Naive B cell (primary cell): Measurements from ENCODE around the gene PPP4R4. TPM values are rescaled to one million over a fixed set of nuclear protein-coding genes. Genes with fewer than 3 reads are reported as not detected.

Experiments
- ATAC-seq, 2 donors: fragments of 150-1000 bp; cut with Tn5 transposase; 2 replicates each; pipeline ENCODE4 v1.10.0; 2021; ENCODE audit warnings: low read depth in 2 of 2, mild to moderate bottlenecking in 2 of 2, moderate library complexity in 2 of 2
- DNase-seq: peaks from one replicate; pipeline ENCODE4 v3.0.0; 2022
- H3K27ac Mint-ChIP-seq, 6 donors: one replicate each; pipeline ENCODE4 v1.8.0; 2020 to 2022; ENCODE audit warnings: mild to moderate bottlenecking in 6 of 6, mixed read lengths in 6 of 6, moderate library complexity in 5 of 6, inconsistent platforms in 2 of 6
- H3K27me3 Mint-ChIP-seq, 3 donors: one replicate each; pipeline ENCODE4 v1.8.0; 2021 to 2022; ENCODE audit warnings: mixed read lengths in 3 of 3, mild to moderate bottlenecking in 1 of 3
- H3K36me3 Mint-ChIP-seq, 2 donors: one replicate each; pipeline ENCODE4 v1.8.0; 2020 to 2022; ENCODE audit warnings: mixed read lengths in 2 of 2, inconsistent platforms in 1 of 2, mild to moderate bottlenecking in 1 of 2
- H3K4me1 Mint-ChIP-seq, 3 donors: one replicate each; pipeline ENCODE4 v1.8.0; 2020 to 2022; ENCODE audit warnings: mixed read lengths in 3 of 3, inconsistent platforms in 1 of 3, mild to moderate bottlenecking in 1 of 3, moderate library complexity in 1 of 3
- H3K4me3 Mint-ChIP-seq, 8 donors: one replicate each; pipeline ENCODE4 v1.8.0; 2020 to 2022; ENCODE audit warnings: mild to moderate bottlenecking in 8 of 8, mixed read lengths in 8 of 8, moderate library complexity in 8 of 8, inconsistent platforms in 2 of 8
- H3K9me3 Mint-ChIP-seq, 7 donors: one replicate each; pipeline ENCODE4 v1.8.0; 2020 to 2022; ENCODE audit warnings: mixed read lengths in 7 of 7, mild to moderate bottlenecking in 5 of 7, inconsistent platforms in 2 of 7, moderate library complexity in 1 of 7
- polyA plus RNA-seq, 6 donors: library from polyadenylated mRNA; unstranded; fragments of 300-500 nt; fragmentation: Illumina TruSeq; gene quantifications; one replicate each; pipeline ENCODE4 v1.2.3, GENCODE V29; 2021; ENCODE audit warnings: low read depth in 6 of 6

Gene PPP4R4
- polyA plus RNA-seq, 6 donors from 2014 or later, result 0.09 TPM; not detected in 5

DNA sequence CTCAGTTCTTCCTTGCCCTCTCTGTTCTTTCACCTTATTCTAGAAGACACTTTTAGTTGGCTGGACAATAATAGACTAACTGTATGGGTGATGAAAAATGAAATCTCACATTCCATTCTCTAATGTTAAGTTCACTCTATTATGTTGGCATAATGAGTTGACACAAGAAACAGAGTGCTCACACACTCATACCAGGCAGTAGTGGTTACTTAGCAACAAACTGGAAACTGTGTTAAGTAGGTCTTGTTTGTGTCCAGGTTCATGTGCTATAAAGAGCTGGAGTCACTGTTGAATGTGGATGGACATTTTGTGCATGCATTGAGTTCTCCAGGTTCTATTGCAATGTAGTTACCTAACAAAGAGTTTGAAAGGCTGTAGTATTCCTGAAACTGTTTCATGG is 16.9 kb upstream of the PPP4R4 start:
- Mint-ChIP-seq H3K4me3 (no peak overlapping the region), H3K4me1 (no peaks in the 10 kb centered on the region), H3K9me3 (peaks cover 0 to 7% (median 0%) of the 10 kb centered on the region in 7 donors), H3K27ac (no peak overlapping the region), H3K36me3 (no peaks in the 10 kb centered on the region), H3K27me3 (peaks cover 29 to 53% (median 42%) of the 10 kb centered on the region in 3 donors)
- no peak for ATAC-seq
- DNase-seq, result no peak

DNA sequence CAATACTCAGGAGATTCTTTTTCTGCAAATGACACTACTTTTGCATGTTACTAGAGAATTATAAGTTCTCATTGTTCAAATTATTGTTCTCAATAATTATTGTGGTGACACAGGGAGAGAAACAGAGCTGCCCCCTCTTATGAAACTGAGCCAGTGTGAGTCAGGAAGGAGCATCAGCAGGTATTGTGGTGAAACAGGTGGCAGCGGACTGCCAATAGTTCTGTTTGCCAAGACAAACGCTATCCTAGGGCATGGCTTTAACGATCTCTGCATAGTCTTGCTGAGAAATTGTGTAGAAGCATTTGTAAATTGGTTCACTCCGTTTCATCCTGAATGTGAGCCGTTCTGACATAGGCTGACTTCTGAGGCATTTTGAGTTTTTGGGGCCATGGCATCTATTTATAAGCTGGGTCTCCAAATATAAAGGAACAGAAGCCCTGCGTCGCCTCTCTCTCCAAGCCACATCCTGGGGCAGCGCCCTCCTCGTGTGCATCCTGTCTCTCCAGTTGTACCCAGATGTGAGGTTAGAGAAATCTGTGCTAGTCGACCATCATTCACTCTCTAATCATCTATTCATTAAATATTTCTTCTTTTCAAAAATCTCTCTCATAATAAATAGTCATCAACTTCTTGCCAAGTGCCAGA is 15.8 kb upstream of the PPP4R4 start:
- Mint-ChIP-seq H3K27ac (peak overlapping the region in 1 of 6 donors; percentile 38), H3K9me3 (peaks cover 0 to 5% (median 0%) of the 10 kb centered on the region in 7 donors), H3K4me1 (no peaks in the 10 kb centered on the region), H3K27me3 (peaks cover 20 to 41% (median 35%) of the 10 kb centered on the region in 3 donors), H3K4me3 (no peak overlapping the region), H3K36me3 (no peaks in the 10 kb centered on the region)
- DNase-seq (no peak), ATAC-seq (no peak)

DNA sequence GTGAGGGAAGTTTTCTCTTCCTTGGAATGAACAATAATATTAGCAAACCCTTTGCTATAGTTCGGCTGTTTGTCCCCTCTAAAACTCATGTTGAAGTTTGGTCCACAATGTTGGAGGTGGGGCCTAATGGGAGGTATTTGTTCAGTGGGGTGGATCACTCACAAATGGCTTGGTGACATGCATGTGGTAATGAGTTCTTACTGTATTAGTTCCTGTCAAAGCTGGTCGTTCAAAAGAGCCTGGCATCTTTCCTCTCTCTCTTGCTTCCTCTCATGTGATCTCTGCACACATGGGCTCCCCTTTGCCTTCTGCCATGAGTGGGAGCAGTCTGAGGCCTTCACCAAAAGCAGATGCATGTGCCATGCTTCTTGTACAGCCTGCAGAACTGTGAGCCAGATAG is 13.1 kb upstream of the PPP4R4 start:
- Mint-ChIP-seq H3K27me3 (peaks cover 8 to 50% (median 37%) of the 10 kb centered on the region in 3 donors), H3K36me3 (no peaks in the 10 kb centered on the region), H3K4me1 (no peaks in the 10 kb centered on the region), H3K4me3 (no peak overlapping the region), H3K9me3 (no peaks in the 10 kb centered on the region), H3K27ac (no peak overlapping the region)
- no peak for DNase-seq
- ATAC-seq, result no peak

DNA sequence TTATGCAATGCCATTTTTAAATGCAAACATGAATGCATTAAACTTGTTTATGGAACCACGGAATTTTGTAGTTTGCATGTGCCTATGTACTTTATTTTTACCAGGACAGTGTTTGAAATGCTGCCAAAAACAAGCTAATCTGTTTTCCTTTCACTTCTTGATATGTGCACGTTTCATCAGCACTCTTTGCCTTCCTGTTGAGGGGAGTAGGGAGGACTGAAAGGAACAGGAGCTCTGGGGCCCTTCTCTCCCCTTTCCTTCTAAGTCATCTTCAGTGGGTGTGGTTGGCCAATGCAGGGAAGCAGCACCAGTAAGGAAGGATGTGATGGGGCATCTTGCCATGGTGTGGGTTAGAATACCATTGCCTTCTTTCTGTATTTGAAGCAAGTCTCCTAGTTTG is 12.1 kb upstream of the PPP4R4 start:
- no peaks in the 10 kb centered on the region for H3K36me3 Mint-ChIP-seq
- H3K27ac Mint-ChIP-seq, result no peak overlapping the region
- no peak overlapping the region for H3K4me3 Mint-ChIP-seq
- H3K4me1 Mint-ChIP-seq, result no peaks in the 10 kb centered on the region
- no peak for ATAC-seq
- no peaks in the 10 kb centered on the region for H3K9me3 Mint-ChIP-seq
- no peak for DNase-seq
- H3K27me3 Mint-ChIP-seq, result peaks cover 12 to 52% (median 37%) of the 10 kb centered on the region in 3 donors

DNA sequence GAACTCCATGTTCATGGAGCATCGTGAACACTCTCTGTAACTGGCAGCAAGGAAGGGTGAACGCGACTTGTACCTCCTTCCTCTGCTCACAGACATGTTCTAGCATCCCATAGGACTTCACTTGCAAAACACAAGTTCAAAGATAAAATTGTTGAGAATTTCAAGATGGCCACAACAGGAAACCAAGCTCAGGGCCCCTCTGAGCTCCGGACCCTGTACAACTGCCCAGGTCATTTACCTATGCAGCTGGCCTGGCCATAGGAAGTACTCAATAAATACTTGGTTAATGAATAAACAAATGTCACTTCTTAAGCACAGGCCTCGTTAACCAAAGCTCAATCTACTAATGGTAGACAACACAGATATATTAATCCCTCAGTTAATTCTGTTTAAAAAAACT is 11.7 kb upstream of the PPP4R4 start:
- Mint-ChIP-seq H3K27me3 (peaks cover 14 to 52% (median 37%) of the 10 kb centered on the region in 3 donors), H3K4me3 (no peak overlapping the region), H3K27ac (no peak overlapping the region), H3K9me3 (no peaks in the 10 kb centered on the region), H3K36me3 (no peaks in the 10 kb centered on the region), H3K4me1 (no peaks in the 10 kb centered on the region)
- DNase-seq (no peak), ATAC-seq (no peak)

DNA sequence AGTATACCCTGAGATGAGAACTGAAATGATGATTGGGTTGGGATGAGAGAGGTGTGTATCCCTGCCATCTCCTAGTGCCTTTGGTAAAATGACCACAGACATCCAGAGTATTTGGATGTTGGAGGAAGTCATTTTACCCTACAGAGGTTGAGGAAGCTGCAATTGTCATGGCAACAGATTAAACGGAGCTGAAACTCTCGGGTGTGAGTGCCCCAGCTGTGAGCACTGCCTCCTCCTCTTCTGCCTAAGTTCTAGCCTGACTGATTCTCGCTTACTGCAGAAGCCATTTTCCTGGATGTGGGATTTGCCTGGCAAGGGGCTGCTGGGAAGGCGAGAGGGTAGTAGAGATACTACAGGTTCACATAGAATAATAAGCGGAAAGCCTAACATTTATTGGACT is 10.3 kb upstream of the PPP4R4 start:
- Mint-ChIP-seq H3K27ac (no peak overlapping the region), H3K4me1 (no peaks in the 10 kb centered on the region), H3K9me3 (no peaks in the 10 kb centered on the region), H3K36me3 (no peaks in the 10 kb centered on the region), H3K4me3 (no peak overlapping the region), H3K27me3 (peaks cover 14 to 49% (median 31%) of the 10 kb centered on the region in 3 donors)
- DNase-seq (no peak), ATAC-seq (no peak)

DNA sequence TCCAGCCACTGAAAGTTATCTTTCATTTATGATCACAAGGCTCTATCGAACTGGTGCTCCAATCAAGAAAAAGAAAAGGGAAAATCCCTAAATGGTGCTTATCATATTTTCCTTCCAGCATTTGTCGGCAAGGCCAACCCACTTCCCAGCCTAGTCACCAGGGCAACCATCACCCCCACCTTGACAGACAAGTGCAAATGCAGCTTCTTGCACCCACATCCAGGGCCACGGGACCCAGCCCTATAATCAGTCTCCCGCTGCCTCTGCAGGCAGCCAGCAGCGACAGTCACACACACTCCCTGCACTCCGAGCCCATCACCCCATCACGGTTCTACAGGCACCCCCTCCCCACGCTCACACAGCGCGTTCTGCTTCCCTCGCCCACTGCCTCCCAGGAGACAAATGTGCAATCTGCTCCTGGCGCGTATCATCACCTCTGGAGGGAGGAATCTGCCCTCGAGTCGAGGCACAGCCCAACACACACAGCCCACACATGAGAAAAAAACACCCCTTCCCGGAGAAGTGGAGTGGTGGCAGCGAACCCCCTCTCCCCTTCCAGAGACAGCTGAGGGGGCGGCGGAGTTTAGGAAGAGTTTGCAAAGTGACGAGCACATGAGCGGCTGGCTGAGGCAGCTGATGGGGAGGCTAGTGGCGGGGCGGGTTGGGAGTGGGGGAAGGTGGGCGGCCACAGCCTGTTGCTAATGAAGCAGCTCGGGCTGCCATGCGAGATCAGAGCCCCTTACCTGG is 9.3 kb upstream of the PPP4R4 start:
- Mint-ChIP-seq H3K27ac (no peak overlapping the region), H3K9me3 (no peaks in the 10 kb centered on the region), H3K4me3 (no peak overlapping the region), H3K27me3 (peaks cover 9 to 38% (median 31%) of the 10 kb centered on the region in 3 donors), H3K36me3 (no peaks in the 10 kb centered on the region), H3K4me1 (no peaks in the 10 kb centered on the region)
- DNase-seq, result no peak
- no peak for ATAC-seq

DNA sequence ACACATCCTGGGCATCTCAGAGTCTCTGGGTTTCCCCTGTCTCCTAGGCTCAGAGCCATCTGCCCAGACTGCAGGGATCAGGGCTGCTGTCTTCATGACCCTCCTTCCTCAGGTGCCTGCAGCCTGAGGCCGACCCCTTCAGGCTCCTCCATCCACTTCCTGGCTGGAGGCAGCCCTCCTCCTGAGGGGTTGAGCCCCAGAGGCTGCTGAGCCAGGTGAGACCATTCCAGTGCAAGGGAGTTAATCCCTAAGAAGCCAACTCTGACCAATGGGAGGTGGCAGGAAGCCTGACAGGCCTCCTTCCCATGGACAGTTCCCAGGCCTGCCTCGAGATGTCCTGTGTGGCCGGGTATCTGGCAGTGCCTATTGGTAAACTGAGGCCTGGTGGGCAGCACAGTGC is 8.4 kb upstream of the PPP4R4 start:
- Mint-ChIP-seq H3K9me3 (no peaks in the 10 kb centered on the region), H3K27ac (peak overlapping the region in 1 of 6 donors; percentile 60), H3K27me3 (peaks cover 9 to 32% (median 23%) of the 10 kb centered on the region in 3 donors), H3K36me3 (no peaks in the 10 kb centered on the region), H3K4me1 (no peaks in the 10 kb centered on the region), H3K4me3 (no peak overlapping the region)
- ATAC-seq (no peak), DNase-seq (no peak)

DNA sequence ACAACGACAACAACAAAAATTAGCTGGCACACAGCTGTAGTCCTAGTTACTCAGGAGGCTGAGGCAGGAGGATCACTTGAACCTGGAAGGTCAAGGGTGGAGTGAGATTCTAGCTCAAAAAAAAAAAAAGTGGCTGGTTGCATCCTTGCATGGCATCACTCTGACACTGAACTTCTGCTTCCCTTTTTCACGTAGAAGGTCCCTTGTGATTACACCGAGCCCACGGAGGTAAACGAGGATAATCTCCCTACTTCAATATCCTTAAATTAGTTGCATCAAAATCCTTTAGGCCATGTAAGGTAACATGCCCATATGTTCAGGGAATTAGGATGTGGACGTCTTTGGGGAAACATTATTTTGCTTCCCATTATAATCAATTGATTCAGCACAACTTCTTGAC is 4.0 kb upstream of the PPP4R4 start:
- Mint-ChIP-seq H3K4me3 (peak overlapping the region in 1 of 8 donors; percentile 9), H3K9me3 (no peaks in the 10 kb centered on the region), H3K36me3 (peaks cover 0 to 3% of the 10 kb centered on the region in 2 donors), H3K27me3 (peaks cover 30 to 54% (median 41%) of the 10 kb centered on the region in 3 donors), H3K27ac (no peak overlapping the region), H3K4me1 (peaks cover 10 to 13% (median 12%) of the 10 kb centered on the region in 3 donors)
- ATAC-seq (no peak), DNase-seq (no peak)

DNA sequence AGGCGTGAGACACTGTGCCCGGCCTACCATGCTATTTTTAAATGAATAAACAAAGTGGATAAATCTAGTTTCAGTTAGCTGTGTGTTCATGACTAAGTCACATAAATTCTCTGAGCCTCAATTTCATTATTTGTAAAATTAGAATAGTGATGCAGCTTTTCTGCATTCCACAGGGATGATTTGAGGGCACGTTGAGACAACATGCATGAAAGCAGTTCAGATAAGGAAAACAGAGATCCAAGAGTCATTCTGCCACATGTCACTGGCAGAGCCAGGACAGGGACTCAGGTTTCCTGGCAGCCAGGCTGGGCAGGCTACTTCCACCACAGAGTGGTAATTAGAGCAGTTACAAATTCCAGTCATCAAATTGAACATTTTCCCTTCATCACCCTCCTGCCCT is 2.9 kb upstream of the PPP4R4 start:
- DNase-seq (no peak), ATAC-seq (no peak)
- Mint-ChIP-seq H3K27ac (no peak overlapping the region), H3K9me3 (no peaks in the 10 kb centered on the region), H3K27me3 (peaks cover 40 to 56% (median 46%) of the 10 kb centered on the region in 3 donors), H3K4me1 (peaks cover 18 to 21% (median 20%) of the 10 kb centered on the region in 3 donors), H3K36me3 (peaks cover 0 to 7% of the 10 kb centered on the region in 2 donors), H3K4me3 (peak overlapping the region in 1 of 8 donors; percentile 95)

DNA sequence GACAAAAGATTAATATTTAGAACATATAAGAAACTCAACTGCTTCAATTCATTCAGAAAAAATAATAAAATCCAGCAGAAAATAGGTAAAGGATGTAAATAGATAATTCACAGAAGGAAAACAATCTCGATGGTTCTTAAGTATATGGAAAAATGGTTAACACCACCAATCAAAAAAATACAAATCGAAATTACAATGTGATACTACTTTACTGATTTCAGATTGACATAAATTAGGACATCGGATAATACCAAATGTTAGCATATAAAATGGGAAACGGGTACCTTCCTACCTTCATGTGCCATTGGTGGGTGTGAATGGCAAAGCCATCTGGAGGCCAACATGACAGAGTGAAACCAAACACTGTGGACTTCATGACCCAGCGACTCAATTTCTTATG is 1.6 kb upstream of the PPP4R4 start:
- Mint-ChIP-seq H3K27ac (no peak overlapping the region), H3K9me3 (no peaks in the 10 kb centered on the region), H3K36me3 (peaks cover 0 to 7% of the 10 kb centered on the region in 2 donors), H3K4me3 (peak overlapping the region in 7 of 8 donors; percentile 76 to 95 (median 88)), H3K4me1 (peaks cover 18 to 21% (median 20%) of the 10 kb centered on the region in 3 donors), H3K27me3 (peaks cover 39 to 58% (median 46%) of the 10 kb centered on the region in 3 donors)
- ATAC-seq (no peak), DNase-seq (no peak)

DNA sequence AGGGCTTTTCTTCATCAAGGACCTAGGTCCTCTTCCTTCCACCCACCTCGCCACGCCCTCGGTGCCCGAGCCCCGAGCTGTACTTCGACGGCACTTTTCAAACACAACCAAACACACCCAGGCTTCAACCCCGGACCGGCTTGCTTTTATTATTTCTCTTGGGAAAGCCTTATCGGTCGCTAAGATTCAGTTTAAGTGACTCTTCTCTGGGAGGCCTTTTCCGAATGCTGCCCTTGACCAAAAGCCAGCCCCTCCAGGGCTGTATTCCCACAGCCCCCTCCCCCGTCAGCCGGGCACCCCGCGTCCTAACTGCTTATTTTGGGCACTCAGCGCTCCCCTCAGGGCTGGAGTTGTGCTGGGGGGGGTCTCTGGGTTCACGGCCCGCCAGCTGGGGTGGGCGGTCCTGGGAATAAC is 644 bp upstream of the PPP4R4 start:
- H3K36me3 Mint-ChIP-seq, result peaks cover 0 to 7% of the 10 kb centered on the region in 2 donors
- peak overlapping the region in 2 of 6 donors; percentile 24 to 38 for H3K27ac Mint-ChIP-seq
- H3K9me3 Mint-ChIP-seq, result no peaks in the 10 kb centered on the region
- peak overlapping the region; percentile 75 to 95 (median 88) for H3K4me3 Mint-ChIP-seq
- ATAC-seq (no peak), DNase-seq (no peak)
- peaks cover 42 to 58% (median 53%) of the 10 kb centered on the region in 3 donors for H3K27me3 Mint-ChIP-seq
- peaks cover 18 to 21% (median 20%) of the 10 kb centered on the region in 3 donors for H3K4me1 Mint-ChIP-seq

DNA sequence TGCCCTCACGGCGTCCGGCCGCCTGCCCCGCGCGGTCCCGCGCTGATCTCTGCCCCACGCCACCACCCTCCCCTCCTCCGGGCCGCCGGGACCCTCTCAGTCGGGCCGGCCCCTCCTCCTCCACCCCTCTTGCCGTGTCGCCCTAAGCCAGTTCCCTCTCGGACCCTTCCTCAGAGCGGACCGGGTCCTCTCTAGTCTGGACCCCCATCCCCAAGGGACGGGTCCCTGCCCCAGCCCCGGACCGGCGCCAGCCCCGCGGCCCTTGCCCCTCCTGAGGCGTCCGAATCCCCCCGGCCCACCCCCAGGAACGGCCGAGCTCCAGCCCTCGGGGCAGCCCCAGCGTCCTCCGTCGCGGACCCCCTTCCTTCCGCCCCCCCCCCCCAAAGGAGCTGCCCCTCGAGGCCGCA is 485 bp downstream of the PPP4R4 start:
- peak overlapping the region in 1 of 6 donors; percentile 74 for H3K27ac Mint-ChIP-seq
- H3K27me3 Mint-ChIP-seq, result peaks cover 52 to 68% (median 64%) of the 10 kb centered on the region in 3 donors
- H3K9me3 Mint-ChIP-seq, result no peaks in the 10 kb centered on the region
- H3K4me3 Mint-ChIP-seq, result peak overlapping the region in 7 of 8 donors; percentile 5 to 87 (median 70)
- peaks cover 0 to 7% of the 10 kb centered on the region in 2 donors for H3K36me3 Mint-ChIP-seq
- H3K4me1 Mint-ChIP-seq, result peaks cover 18 to 21% (median 20%) of the 10 kb centered on the region in 3 donors
- DNase-seq (no peak), ATAC-seq (no peak)
